Renal pelvis (tissue), 4 donors: ENCODE measurements around the gene ZNF518B. TPM values are rescaled to one million over a fixed set of nuclear protein-coding genes. Genes with fewer than 3 reads are reported as not detected.
"Not testable (repeated sequence)": the region's sequence is repeated elsewhere in the genome, so short reads cannot be mapped to it uniquely, and the experiment has no call there.

ENCODE experiments used
- DNase-seq: peaks from one replicate; pipeline ENCODE4 v3.0.0-alpha.2; 2013
- polyA plus RNA-seq, 3 donors: library from polyadenylated mRNA; unstranded; fragments of 120-200 nt; gene quantifications; one replicate each; pipeline ENCODE4 v1.2.1, GENCODE V29; 2013; ENCODE audit not compliant: insufficient read length in 3 of 3

ZNF518B gene
- polyA plus RNA-seq, 3 donors: 28.0 to 29.3 (median 28.4) TPM

DNA sequence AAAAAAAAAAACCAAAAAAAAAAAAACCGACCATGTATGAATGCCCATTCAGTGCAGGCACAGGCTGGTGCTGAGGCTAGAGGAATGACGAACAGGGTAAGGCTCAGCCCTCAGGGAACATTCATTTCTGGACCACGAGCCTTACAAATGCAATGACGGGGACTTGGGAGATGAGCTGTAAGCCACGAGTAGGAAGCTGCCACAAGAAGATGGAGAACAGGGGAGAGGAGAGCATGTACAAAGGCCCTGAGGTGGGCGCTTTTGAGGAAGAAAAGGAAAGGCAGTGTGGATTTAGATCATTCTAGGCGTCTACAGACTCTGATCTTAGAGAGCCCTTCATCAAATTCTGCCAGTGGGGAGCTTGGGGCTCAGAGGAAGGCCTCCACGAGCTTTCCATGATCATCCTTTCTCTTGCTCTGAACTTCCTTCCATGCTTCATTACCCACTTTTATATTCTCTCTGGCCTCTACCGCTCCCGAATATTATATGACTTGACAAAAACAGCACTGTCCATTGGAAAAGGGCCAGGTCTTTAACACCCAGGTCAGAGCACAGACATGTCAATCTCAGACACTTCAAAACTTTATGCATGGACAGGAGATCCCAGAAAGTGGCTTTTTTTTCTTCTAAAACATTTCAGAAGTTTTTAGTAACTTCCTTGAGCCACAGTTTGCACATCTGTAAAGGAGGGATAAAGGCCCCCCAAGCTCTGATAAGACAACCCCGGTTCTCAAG is 3.3 kb upstream of the ZNF518B start:
- DNase-seq: no peak

DNA sequence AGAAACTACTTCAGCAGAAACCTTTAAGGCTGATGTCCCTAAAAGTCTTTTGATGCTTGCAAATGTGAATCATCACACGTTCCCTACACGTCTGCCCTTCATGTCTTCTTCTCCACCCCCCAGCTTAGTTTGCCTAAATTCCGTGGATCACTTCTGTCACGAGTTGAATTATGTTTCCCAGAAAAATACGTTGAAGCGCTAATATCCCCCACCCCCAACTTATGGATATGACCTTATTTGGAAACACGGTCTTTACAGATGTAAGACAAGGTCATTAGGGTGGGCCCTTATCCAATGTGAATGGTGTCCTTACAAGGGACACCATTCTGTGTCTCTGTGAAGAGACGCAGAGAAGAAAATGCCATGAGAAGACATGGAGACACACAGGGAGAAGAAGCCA is 2.1 kb upstream of the ZNF518B start:
- DNase-seq: no peak

DNA sequence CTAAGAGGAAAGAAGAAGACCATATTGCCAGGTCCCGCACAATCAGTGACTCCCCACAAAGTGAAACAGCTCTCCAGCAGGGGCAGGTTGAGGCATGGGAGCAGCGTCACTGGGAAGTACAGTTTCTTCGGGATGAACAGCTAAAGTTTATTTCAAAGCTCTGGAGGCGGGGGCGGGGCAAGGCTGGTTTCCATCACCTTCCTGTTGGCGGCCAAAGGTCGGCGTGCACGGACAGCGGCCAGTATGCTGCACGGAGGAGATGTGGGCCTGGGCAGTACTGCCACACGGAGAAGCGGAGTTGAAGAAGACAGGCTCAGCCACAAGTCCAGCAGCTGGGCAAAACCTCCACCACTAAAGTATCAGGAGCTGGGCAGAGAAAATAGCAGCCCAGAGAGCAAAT is 951 bp upstream of the ZNF518B start:
- no peak for DNase-seq

DNA sequence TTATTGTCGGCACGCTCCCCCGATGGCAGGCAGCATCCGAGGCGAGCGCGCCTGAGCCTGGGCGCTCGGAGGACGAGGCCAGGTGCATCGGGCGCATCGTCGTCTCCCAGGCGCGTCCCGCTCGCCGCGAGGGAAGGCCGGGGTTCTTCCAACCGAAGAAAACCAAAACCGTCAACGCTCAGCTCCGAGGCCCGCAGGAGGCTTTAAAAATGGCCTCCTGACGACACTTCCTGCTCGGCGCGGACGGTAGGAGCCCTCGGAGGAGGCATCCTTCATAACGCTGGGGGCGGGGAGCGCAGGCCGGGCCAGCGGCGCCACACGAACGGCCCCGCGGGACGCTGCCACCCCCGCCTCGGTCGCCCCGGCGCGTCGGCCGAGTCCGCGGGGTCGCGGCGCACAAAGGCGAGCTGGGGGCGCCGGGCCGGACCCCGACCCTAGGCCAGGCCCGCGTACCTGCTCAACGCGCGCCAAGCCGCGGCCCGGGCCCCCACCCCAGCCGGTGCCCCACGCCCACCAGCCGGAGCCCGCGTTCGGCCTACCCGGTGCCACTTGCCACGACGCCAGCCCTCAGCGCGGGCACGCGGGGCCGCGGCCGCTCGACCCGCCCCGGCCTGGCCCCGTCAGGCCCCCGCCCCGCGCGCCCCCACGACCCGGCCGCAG is 501 bp downstream of the ZNF518B start:
- DNase-seq: peak; percentile 46

DNA sequence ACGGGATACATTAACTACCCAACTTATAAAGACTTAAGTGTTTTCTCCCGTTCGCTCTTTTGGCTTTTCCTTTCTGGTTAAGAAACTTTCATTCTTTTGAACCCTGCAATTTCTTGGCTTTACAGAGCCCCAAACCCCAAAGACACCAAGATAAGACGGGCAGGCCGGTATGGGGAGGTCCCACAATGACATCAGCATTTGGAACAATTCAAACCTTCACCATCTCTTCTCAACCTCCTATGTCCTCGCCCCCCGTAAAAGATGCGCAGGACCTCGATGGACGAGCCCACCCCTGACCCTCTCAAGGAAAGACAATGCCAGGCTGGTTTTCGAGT is 999 bp downstream of the ZNF518B start:
- no peak for DNase-seq

DNA sequence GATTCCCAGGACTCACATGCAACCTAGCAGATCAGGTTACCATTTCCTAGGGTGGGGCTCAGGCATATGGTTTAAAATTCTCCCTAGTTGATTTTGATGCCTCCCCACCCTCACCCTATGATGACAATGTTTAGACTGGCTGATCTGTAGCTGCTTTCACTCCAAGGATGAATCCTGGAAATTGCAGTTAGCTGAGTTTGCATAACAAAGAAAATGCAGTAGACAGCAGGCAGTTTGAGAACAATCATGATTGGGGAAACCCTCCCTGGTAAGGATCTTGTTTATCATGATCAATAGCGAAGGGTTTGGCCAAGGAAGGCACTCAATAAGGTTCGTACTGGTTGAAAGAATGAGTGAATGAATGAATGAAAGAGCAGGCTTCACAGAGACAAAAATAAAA is 2.1 kb downstream of the ZNF518B start:
- DNase-seq: no peak

DNA sequence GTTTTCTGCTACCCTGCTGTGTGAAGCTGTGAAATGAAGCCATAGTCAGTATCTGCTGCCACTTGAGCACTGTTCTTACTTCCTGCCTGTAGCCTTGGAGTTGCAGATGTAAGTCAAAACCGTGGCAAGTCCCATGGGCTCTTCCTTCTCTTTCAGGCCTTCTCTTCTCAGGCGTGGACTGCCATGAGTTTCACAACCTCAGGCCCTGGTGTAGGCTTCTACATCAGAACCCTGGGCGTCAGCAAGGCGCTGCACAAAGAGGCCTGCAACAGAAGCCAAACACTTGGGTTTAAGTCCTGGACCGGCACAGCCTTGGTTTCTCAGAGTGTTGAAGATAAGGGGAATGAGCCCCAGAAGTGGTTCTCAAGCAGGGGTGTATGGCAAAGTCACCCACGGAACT is 2.5 kb downstream of the ZNF518B start:
- DNase-seq: no peak

DNA sequence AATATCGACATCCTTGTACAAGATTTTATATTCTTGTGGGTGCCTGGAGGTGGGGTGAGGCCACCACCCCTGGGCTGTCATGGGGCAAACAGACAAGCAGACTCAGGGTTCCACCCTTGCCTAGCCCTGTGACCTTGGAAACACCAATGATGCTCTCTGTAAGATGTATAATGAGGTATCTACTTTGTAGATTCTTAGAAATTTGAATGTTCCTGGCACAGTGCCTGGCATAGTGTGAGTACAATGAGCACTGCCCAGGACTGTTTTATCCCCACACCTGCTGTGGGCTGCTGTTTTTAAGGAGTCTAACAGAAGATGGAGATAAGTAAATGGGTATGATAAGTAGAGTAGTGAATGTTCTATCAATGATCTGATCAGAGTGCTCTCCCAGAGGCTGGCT is 3.1 kb downstream of the ZNF518B start:
- no peak for DNase-seq

DNA sequence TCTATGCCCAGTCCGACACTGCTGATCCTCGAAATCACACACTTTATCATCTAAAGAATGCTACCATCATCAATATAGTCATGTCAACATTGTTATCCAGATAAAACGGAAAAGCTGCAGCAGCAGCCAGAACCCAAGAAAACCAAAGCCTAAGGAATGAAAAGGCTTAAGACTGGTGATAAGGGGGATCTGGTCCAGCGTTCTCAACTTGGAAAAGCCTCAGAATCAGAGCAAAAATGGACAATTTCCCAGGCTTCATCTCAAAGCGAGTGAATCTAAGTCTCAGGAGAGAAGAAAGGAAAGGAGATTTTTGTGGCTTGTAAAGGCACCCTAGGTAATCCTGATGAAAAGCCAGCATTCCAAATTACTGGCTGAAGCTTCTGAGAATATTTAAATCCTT is 8.2 kb downstream of the ZNF518B start:
- DNase-seq: no peak

DNA sequence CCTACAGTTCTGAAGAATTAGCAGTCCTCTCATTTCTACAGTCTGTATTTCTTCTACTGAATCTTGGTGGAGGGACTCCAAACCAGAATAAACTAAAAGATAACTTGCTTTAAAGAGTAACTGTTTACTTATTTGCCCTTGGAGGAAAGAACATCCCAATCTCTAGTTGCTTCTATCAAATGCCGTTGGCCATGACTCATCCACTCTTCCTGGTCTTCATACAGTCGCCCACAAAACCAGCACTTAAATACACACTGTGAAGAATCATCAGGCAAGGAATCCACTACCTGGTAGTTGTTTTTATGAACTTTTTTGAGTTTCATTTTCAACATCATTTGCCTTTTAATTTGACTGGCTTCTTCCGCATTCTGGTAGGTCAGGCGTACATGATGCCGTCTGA is 14.2 kb downstream of the ZNF518B start:
- DNase-seq: no peak

DNA sequence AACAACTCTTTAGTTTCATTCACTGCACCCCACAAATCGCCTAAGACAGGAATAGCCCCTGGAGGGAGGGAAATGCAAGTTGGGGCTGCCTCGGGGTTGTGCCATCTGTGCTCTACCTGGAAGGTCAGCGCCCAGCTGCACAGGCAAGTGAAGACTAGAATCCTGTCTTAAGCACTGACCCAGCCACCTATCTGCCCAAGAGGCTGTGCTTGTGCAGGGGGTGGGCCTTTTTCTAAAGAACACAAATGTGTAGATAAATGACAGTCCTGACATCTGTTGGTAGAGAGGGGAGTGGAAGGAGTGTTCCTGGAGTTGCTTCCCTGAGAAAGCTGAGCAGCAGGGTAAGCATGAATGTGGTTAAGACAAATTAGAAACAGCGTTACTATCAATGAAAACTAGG is 15.7 kb downstream of the ZNF518B start:
- no peak for DNase-seq

DNA sequence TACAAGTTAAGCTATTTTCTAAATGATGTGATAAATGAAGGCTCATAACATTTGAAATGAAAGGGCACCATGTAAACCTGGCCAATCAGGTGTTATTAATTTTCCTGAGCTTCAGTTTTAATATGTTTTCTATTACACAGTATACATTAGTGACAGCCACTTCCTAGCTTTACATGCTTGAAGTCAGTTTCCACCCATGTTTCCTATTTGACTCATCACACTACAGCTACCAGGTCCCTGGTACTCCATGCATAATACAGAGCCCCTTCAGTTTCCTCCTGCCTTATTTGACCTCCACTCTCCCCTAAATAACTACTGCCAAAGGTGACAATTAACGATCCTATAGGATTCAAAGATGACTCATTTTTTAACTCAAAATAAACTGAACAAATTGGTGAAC is 18.3 kb downstream of the ZNF518B start:
- DNase-seq: no peak

DNA sequence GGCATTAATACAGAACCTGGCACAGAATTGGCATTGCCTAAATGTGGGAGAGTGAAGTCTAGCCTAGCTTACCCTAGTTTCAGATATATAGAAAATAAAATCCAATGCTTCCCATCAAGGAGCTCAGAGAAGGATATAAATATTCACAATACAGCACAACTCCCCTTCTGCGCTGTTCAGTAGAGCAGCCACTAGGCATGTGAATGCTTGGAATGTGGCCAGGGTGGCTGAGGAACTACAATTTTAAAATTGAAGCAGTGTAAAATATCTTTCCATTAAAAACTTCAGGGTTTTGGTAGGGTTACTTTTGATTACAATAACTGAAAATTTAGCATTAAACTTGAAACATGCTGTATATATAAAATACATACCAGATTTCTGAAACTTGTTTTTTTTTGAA is 19.5 kb downstream of the ZNF518B start:
- no peak for DNase-seq

DNA sequence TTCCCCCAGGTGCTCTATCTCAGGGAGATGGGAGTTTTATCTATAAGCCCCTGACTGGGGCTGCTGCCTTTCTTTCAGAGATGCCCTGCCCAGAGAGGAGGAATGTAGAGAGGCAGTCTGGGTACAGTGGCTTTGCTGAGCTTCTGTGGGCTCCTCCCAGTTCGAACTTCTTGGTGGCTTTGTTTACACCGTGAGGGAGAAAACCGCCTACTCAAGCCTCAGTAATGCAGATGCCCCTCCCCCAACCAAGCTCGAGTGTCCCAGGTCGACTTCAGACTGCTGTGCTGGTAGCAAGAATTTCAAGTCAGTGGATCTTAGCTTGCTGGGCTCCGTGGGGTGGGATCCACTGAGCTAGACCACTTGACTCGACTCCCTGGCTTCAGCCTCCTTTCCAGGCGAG is 29.5 kb downstream of the ZNF518B start:
- DNase-seq: not testable (repeated sequence)

DNA sequence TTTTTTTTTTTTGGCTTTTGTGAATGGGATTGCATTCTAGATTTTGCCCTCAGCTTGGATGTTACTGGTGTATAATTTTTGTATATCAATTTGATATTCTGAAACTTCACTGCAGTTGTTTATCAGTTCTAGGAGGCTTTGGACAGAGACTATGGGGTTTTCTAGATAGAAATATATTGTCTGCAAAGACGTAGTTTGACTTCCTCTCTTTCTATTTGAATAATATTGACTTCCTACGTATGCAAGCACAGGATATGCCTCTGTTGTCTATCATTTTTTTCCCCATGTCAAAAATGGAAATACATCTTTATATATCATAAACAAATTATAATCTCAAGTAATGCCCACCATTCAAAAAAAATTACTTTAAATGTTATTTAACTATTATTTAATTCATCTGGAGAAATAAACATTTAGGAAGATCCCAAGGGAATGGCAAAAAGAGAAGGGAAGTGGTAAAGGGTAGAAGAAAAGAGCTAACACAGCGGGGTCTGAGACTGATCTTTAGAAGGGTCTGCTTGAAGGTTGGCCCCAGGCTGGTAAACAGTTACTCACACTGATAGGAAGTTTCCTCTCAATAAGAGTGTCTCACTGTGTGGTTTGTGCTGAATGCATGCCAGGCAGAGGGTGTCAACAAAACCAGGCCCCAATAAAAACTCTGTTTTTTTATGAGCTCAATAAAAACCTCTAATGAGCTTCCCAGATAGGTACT is 35.7 kb downstream of the ZNF518B start:
- DNase-seq: no peak

DNA sequence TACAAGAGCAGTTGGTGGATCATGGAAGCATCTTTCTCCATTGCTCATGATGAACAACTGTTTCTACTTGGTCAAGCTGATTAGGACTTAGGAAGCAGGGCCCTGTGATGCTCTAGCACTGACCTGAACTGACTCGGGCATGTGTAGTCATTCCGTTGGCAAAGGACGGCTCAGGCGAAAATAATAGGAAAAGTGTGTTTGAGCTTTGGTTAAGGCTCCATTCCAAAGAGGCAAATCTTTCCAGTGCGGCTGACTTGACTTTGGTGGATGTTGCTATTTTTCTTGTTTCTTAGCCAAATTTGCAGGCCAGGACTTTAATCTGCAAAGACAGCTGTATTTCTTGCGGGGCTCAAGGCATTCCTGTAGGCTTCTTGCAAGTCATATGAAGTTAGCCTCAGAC is 39.5 kb downstream of the ZNF518B start:
- DNase-seq: peak; percentile 4

DNA sequence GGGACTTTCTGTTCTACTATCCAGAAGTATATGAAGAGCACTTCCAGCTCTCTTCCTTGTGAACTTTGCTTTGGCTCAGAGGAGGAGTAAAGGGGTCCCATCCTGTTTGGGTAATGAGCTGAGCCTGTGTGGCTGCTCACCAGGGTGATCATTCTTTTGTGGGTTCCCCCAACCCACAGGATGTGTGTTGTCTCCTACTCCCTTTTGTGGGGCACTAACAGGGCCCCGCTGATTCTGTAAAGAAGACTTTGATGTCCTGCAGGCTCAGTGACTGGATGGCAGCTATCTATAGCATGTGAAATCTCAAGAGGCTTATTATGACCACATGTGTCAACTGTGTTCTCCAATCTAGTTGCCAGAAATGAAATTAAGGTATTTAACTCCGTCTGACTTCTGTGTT is 40.8 kb downstream of the ZNF518B start:
- no peak for DNase-seq

DNA sequence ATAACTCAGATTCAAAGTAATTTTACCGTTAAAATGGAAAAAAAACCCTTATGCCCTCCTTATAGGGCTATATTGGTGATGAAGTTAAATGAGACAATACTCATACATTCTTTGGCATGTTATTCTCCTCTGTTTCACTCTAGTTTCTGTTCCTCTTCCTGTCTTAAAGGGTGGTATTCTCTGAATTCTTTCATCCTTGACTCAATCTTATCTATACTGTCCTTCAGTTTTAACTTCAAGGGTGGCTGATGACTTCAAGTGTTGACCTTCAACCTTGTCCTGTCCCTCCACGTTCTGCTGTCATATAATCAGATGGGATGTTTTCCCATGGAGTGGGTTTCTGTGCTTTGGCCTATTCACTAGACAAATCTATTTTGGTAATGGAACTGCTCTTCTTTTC is 44.0 kb downstream of the ZNF518B start:
- DNase-seq: no peak

DNA sequence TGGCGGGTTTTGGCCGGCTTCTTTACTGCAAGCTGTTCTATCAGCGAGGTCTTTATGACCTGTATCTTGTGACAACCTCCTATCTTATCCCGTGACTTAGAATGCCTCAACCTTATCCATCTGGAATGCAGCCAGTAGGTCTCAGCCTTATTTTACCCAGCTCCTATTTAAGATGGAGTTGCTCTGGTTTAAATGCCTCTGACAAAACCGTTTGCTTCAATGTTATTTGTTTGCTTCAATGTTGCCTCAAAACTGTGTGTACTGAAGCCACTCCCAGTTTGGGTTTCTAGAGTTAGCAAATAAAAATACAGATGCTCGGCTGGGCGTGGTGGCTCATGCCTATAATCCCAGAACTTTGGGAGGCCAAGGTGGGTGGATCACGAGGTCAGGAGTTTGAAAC is 51.6 kb downstream of the ZNF518B start:
- no peak for DNase-seq

DNA sequence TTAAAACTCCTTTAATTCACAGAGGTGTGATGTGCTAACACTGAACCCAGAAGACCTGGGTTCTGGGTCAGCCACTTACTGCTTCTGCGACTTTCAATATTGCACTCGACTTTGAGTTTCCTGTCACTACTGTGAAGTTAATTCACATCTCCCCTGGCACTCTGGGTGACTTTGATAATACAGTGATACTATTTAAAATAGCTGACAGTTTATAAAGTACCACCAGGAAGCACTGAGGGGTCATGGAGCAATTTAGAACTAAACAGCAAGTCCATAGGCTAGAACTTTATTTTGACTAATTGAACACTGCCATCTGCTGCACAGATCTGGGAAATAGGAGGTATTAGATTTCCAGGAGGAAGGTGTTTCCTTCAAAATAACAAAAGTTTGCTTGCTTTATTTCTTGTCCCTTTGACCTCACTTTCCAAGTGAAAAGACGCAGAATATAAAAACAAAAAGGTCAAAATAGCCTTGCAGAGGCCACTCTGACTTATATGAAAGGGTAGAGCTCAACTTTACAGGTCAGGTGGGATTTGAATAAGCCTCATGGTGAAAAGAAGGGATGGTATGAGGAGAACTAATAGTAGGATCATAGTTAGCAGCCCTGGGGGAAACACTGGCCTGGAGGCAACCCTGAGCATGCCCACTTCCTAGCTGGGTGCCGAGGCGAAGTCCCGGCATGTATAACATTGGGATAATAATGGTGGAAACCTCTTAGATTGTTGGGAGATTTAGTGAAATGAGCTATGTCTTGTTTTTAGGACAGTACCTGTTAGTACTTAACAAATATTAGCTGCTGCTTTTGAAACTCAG is 53.4 kb downstream of the ZNF518B start:
- DNase-seq: peak; percentile 45

DNA sequence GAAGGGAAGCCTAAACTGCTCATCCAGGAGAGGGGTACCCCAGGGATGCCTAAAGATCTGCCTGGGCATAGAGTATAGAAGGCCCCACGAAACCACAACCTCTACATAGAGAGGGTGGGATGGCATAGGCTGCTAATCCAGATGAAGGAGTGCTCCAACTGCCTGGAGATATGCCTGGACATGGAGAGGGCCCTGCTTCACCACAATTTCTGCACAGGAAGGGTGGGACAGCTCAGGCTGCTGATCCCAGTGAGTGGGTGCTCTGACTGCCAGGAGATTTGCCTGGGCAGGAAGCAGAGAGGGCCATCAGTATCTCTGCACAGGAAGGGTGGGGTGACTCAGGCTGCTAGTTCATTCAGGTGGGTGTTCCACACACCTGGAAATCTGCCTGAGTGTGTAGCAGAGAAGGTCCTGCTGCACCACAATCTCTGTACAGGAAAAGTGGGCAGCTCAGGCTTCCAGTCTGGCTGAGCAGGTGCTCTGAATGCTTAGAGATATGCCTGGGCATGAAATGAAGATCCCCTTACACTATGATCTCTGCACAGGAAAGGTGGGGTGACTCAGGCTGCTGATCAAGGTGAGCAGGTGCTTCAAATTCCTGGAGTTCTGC is 61.1 kb downstream of the ZNF518B start:
- no peak for DNase-seq
